ENCODE data around the gene SUPT20HL2.

The SUPT20HL2 gene

GRCh38 chrX:24335871-24336270 is 22.0 kb upstream of the SUPT20HL2 start:
- H3K4me3 ChIP-seq (ENCODE audit: low read depth, low read length): no peak overlapping the region
- TF ChIP-seq CTCF (IDR thresholded peaks at IDR 0.05; ENCODE audit: low read depth, low read length): no peak
- no peak for DNase-seq (ENCODE audit: low read depth)

- no peak for DNase-seq (ENCODE audit: low read depth)
- no peak overlapping the region for H3K4me3 ChIP-seq (ENCODE audit: low read depth, low read length)
- TF ChIP-seq MYC (IDR thresholded peaks at IDR 0.05; ENCODE audit: low read depth, low read length): no peak
- TF ChIP-seq MAX (IDR thresholded peaks at IDR 0.05; ENCODE audit: low read depth, low read length): no peak
- TF ChIP-seq POLR2A (IDR thresholded peaks at IDR 0.05; ENCODE audit: extremely low read depth, insufficient read length): no peak
Measured at GRCh38 chrX:24334461-24334860, 20.6 kb upstream of the SUPT20HL2 start.

GRCh38 chrX:24333371-24333770 is 19.5 kb upstream of the SUPT20HL2 start:
- TF ChIP-seq MYC (IDR thresholded peaks at IDR 0.05; ENCODE audit: low read depth, low read length): no peak
- DNase-seq (ENCODE audit: low read depth): no peak
- H3K4me3 ChIP-seq (ENCODE audit: low read depth, low read length): no peak overlapping the region

GRCh38 chrX:24332878-24333277 is 19.0 kb upstream of the SUPT20HL2 start:
- no peak overlapping the region for H3K4me3 ChIP-seq (ENCODE audit: low read depth, low read length)
- TF ChIP-seq MAX (IDR thresholded peaks at IDR 0.05; ENCODE audit: low read depth, low read length) (no peak), CTCF (IDR thresholded peaks at IDR 0.05; ENCODE audit: low read depth, low read length) (no peak), MYC (IDR thresholded peaks at IDR 0.05; ENCODE audit: low read depth, low read length) (no peak), POLR2A (IDR thresholded peaks at IDR 0.05; ENCODE audit: extremely low read depth, insufficient read length) (no peak)
- DNase-seq (ENCODE audit: low read depth): peak; percentile 28

GRCh38 chrX:24325231-24325630 is 11.4 kb upstream of the SUPT20HL2 start:
- no peak for DNase-seq (ENCODE audit: low read depth)
- TF ChIP-seq MYC (IDR thresholded peaks at IDR 0.05; ENCODE audit: low read depth, low read length): no peak
- TF ChIP-seq MAX (IDR thresholded peaks at IDR 0.05; ENCODE audit: low read depth, low read length): no peak
- TF ChIP-seq POLR2A (IDR thresholded peaks at IDR 0.05; ENCODE audit: extremely low read depth, insufficient read length): no peak
- no peak for TF ChIP-seq CTCF (IDR thresholded peaks at IDR 0.05; ENCODE audit: low read depth, low read length)
- no peak overlapping the region for H3K4me3 ChIP-seq (ENCODE audit: low read depth, low read length)

GRCh38 chrX:24321741-24322395 is 8.0 kb upstream of the SUPT20HL2 start:
- H3K4me3 ChIP-seq (ENCODE audit: low read depth, low read length): no peak overlapping the region
- DNase-seq (ENCODE audit: low read depth): no peak

More at GRCh38 chrX:24321741-24322395, 8.0 kb upstream of the SUPT20HL2 start:
- TF ChIP-seq CTCF (IDR thresholded peaks at IDR 0.05; ENCODE audit: low read depth, low read length) (no peak), MAX (IDR thresholded peaks at IDR 0.05; ENCODE audit: low read depth, low read length) (no peak), POLR2A (IDR thresholded peaks at IDR 0.05; ENCODE audit: extremely low read depth, insufficient read length) (no peak), MYC (IDR thresholded peaks at IDR 0.05; ENCODE audit: low read depth, low read length) (no peak)
